LNCAP (cell line): ENCODE data around the gene DLGAP1.

Experiments used
- TF ChIP-seq, protein P1 (sequence below): fragments of 450-650 bp; IDR thresholded peaks from 2 replicates; pipeline ENCODE4 v1.5.1; 2017; ENCODE audit warnings: mild to moderate bottlenecking

DLGAP1 gene

DNA sequence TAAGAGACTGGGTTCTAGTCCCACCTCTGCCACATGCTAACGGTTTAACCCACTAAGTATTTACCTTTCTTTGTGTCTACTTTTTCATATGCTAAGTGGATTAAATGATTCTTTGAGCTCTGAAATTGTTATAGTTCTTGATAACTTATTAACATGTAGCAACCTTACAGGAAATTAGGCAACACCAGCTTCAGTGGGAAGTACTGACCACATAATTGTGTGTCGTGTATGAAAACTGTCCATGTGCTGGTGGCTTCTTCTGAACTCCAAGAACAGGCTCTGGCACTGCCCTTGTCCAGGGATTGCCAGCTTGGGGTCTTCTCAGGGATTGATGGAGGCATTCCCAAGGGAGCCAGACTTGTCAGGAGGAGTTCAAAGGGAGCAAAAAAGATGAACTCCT, 577.4 kb downstream of the DLGAP1 start:
- TF ChIP-seq, protein P1, sequence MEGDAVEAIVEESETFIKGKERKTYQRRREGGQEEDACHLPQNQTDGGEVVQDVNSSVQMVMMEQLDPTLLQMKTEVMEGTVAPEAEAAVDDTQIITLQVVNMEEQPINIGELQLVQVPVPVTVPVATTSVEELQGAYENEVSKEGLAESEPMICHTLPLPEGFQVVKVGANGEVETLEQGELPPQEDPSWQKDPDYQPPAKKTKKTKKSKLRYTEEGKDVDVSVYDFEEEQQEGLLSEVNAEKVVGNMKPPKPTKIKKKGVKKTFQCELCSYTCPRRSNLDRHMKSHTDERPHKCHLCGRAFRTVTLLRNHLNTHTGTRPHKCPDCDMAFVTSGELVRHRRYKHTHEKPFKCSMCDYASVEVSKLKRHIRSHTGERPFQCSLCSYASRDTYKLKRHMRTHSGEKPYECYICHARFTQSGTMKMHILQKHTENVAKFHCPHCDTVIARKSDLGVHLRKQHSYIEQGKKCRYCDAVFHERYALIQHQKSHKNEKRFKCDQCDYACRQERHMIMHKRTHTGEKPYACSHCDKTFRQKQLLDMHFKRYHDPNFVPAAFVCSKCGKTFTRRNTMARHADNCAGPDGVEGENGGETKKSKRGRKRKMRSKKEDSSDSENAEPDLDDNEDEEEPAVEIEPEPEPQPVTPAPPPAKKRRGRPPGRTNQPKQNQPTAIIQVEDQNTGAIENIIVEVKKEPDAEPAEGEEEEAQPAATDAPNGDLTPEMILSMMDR, result no peak

DNA sequence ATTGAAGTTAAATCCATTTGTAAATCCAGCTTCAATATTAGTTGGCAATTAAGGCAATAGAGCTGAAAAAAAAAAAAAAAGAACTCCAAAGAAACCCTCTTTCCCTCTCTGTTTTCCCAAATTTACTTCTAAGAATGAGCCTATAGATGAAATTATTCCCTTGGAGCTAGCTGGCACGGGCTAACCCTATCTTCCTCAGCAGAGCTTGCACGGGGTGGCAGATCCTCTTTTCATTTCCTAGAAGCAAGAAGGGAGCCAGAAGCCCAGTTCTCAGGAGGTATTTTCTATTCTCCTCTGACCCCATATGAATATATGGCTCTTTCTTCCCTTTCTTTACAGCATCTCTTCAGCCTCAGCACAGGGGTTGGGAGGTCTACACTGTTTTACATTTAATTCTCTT, 579.1 kb downstream of the DLGAP1 start:
- TF ChIP-seq, protein P1, result no peak

- TF ChIP-seq, protein P1, result no peak
These were observed 579.7 kb downstream of the DLGAP1 start for GRCh38 chr18:3875376-3875775.

DNA sequence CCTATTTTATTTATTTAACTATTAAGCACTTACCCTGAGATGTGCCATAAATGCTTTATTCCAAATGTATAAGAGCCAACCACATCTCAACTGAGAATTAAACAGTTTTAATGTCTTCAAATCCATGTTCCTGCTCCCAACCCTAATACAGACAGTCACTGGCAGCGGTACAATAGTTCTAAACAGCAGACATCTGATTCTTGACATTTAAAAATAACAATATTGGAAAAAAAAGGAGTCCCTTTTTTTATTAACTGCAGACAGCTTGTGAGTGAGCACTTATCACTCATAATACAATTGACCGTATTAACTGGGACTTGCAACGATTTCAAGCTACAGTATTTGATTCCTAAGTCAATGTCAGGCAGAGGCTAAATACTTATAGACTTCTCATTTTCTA, 580.5 kb downstream of the DLGAP1 start:
- TF ChIP-seq, protein P1, result no peak

- TF ChIP-seq, protein P1, result no peak
These were observed 581.0 kb downstream of the DLGAP1 start for GRCh38 chr18:3874125-3874524.

- TF ChIP-seq, protein P1, result no peak
These were observed 581.4 kb downstream of the DLGAP1 start for GRCh38 chr18:3873698-3874097.

DNA sequence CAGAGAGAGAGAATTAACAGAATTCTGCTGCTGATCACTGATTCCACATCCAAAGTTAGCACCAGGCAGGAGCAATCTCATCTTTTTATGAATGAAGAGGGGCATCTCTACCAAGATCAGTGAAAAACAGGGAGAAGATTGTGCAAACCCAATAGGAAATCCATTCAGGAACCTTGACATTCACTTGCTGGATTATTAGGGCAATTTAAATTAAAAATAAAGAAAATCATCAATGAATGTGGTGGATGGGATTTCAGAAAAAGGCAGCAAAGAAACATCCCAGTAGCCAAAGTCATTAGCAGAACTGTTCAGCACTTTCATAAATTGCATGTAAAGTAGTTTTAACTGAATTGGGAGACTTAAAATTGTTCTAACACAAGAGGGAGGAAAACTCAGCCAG, 581.9 kb downstream of the DLGAP1 start:
- TF ChIP-seq, protein P1, result no peak

DNA sequence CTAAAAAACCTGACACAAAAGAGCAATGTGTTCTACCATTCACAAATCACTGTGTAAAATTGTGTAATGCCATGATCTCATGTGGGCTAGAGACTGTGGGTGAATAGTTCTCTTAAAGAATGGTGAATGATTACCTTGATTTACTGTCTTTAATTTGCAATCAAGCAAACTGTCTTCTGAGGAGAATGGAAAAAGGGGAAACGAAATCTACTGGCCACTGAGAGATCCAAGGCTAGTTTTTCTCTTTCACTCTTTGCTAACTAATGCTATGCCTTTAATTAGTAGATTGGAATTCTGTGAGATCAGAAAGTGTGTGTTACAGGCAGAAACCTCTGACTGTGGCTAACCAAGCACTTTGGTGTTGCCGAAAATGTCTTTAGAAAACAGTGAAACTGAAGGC, 582.5 kb downstream of the DLGAP1 start:
- TF ChIP-seq, protein P1, result no peak
